Lung (tissue), 12 donors: ENCODE data around the gene MGAT1. TPM values are rescaled to one million over a fixed set of nuclear protein-coding genes. Genes with fewer than 3 reads are reported as not detected.

Experiments
- ATAC-seq: fragments of 200-7000 bp; cut with Tn5 transposase; one replicate; pipeline ENCODE4 v1.9.1; 2020; ENCODE audit warnings: moderate number of reproducible peaks; ENCODE audit not compliant: insufficient read depth, low FRiP score
- DNase-seq, 3 donors: peaks; one replicate each; pipeline ENCODE4 v3.0.0-alpha.2; 2013 to 2017
- H3K27ac ChIP-seq, 2 donors: one replicate each; pipeline ENCODE4 v1.5.1; 2013; ENCODE audit warnings: mild to moderate bottlenecking in 2 of 2, moderate library complexity in 2 of 2, control low read depth in 1 of 2, inconsistent platforms in 1 of 2, low read depth in 1 of 2, low read length in 1 of 2
- H3K27me3 ChIP-seq, 3 donors: one replicate each; pipeline ENCODE4 v1.5.1; 2013; ENCODE audit warnings: low read length in 2 of 3; ENCODE audit not compliant: control insufficient read depth in 3 of 3, insufficient read depth in 3 of 3
- H3K36me3 ChIP-seq, 4 donors: one replicate each; pipeline ENCODE4 v1.5.1; 2013; ENCODE audit warnings: low read length in 4 of 4, mild to moderate bottlenecking in 1 of 4, moderate library complexity in 1 of 4; ENCODE audit not compliant: control insufficient read depth in 4 of 4, insufficient read depth in 4 of 4
- H3K4me1 ChIP-seq, 5 donors: one replicate each; pipeline ENCODE4 v1.5.1; 2013; ENCODE audit warnings: low read length in 5 of 5, mild to moderate bottlenecking in 2 of 5, moderate library complexity in 1 of 5; ENCODE audit not compliant: control insufficient read depth in 5 of 5, insufficient read depth in 5 of 5
- H3K4me3 ChIP-seq: one replicate; pipeline ENCODE4 v1.5.1; 2013; ENCODE audit warnings: mild to moderate bottlenecking, control low read depth, moderate library complexity
- H3K9ac ChIP-seq, 2 donors: one replicate each; pipeline ENCODE4 v1.5.1; 2013; ENCODE audit warnings: low read length in 2 of 2, control low read depth in 1 of 2; ENCODE audit not compliant: insufficient read depth in 1 of 2
- H3K9me3 ChIP-seq, 4 donors: one replicate each; pipeline ENCODE4 v1.5.1; 2013; ENCODE audit warnings: low read length in 3 of 4, mild to moderate bottlenecking in 1 of 4, moderate library complexity in 1 of 4; ENCODE audit not compliant: control insufficient read depth in 4 of 4, insufficient read depth in 3 of 4
- CTCF ChIP-seq: IDR thresholded peaks from 2 replicates; pipeline ENCODE4 v1.5.1; 2012; ENCODE audit warnings: mild to moderate bottlenecking; ENCODE audit errors: control extremely low read depth, extremely low read depth
- WGBS, 2 donors: extraction: QIAGEN DNeasy Blood & Tissue Kit; methylation state at CpG; one replicate each; pipeline ENCODE4 v1.1.7; 2013; 5-methylcytosine and 5-hydroxymethylcytosine counted together
- polyA plus RNA-seq, 2 donors: library from polyadenylated mRNA; stranded (reverse); fragments of 200-250 nt; gene quantifications; one replicate each; pipeline ENCODE4 v1.2.1, GENCODE V29; 2013
- total RNA-seq, 2 donors: library from RNA; depleted of rRNA in 1 of 2; stranded (reverse); fragments of >200 nt in 1 of 2; gene quantifications; one replicate each; pipeline ENCODE4 v1.2.1, GENCODE V29; 2014 to 2021
- donor health status: control.
- donor health status: control.
- donor health status: Bipolar disorder and iron deficiency.
- donor health status: healthy.
- donor health status: DM: yes; HTN: yes; CAD: no.

Gene MGAT1
- total and polyA plus RNA-seq, 4 donors: 117 to 415 (median 211) TPM

DNA sequence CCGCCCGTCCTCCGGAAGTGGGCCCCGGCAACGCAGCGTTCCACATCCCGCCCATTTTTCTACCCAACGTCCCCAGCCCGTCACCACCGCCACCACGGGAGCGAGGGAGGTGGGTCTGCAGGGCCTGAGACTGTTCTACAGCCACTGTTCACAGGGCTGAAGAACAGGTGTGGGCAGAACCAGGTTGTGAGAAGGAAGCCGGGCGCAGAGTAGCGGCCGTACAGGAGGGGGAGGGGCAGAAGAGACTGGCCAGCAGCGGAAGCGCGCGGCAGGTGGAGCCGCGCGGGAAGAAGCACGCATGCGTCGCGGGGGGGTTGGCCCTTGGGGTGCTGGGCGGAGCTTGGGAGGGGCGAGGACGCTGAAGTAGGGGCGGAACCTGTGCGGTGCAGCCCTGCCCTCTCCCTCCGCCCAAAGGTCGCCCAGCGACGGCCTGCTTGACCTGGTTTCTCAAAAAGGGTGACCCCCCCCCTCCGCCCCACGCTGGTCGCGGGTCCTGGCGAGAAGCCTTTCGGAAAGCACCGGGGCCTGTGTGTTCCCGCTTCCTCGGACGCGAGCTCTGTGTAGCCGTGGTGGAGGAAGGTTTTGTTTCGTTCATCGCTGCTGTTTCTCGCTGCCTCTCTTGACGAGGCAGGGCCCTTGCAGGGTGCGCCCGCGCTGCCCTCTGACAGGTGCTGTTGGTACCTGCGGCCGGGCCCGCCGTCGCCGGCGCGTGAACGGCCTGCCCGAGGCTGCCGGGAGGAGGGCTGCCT, 7.8 kb upstream of the MGAT1 start:
- Histone ChIP-seq H3K27ac (peak overlapping the region; percentile 99), H3K4me1 (peaks cover 14 to 41% (median 18%) of the 10 kb centered on the region in 5 donors), H3K27me3 (no peaks in the 10 kb centered on the region), H3K36me3 (peaks cover 0 to 7% (median 4%) of the 10 kb centered on the region in 4 donors), H3K9ac (peak overlapping the region; percentile 48 to 76), H3K4me3 (peak overlapping the region; percentile 71), H3K9me3 (no peaks in the 10 kb centered on the region)
- no peak for TF ChIP-seq CTCF
- 0 to 1% methylated on average over 65 to 66 of the region's 66 CpGs for WGBS, 2 donors
- DNase-seq (peak; percentile 97 to 98 (median 98)), ATAC-seq (peak; percentile 93)

GRCh38 chr5:180809403-180810209, 7.0 kb upstream of the MGAT1 start:
- WGBS, 2 donors: 3 to 5% methylated on average over 38 to 40 of the region's 40 CpGs
- ATAC-seq: peak; percentile 88
- peaks cover 14 to 41% (median 18%) of the 10 kb centered on the region in 5 donors for H3K4me1 ChIP-seq

DNA sequence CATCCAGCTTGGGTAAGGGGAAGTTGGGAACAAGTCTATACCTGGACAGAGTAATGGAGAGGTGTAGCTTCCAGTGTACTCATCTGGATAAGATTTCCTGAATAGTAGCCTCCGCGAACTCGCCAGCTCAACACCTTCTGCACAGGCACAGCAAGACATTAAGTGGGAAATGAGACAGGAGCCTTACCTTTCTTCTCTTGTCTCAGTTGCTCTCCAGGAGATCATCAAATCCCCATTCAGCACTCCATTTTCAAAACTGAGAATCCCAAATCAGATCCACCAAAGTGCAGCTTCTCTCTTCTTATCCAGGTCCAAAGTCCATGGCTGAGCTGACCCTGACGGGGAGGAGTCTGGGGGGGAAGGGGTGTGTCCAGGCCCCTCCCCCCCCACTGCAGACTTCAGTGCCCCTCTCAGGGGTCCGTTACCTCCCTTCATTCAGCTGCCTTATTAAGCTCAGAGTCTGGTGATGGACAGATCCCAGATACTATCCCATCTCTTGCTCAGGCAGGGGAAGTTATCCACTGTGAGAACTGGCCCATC, 5.9 kb upstream of the MGAT1 start:
- DNase-seq (peak in 1 of 3 donors; percentile 5), ATAC-seq (no peak)
- H3K27ac ChIP-seq: no peak overlapping the region
- H3K4me3 ChIP-seq: no peak overlapping the region
- H3K27me3 ChIP-seq: no peaks in the 10 kb centered on the region
- no peak for TF ChIP-seq CTCF
- H3K4me1 ChIP-seq: peaks cover 14 to 49% (median 28%) of the 10 kb centered on the region in 5 donors
- peaks cover 0 to 7% (median 4%) of the 10 kb centered on the region in 4 donors for H3K36me3 ChIP-seq
- no peaks in the 10 kb centered on the region for H3K9me3 ChIP-seq
- 79 to 81% methylated on average over 5 of the region's 5 CpGs for WGBS, 2 donors
- peak overlapping the region in 1 of 2 donors; percentile 87 for H3K9ac ChIP-seq

More at GRCh38 chr5:180809403-180810209, 7.0 kb upstream of the MGAT1 start:
- H3K9ac ChIP-seq: peak overlapping the region; percentile 51 to 87
- H3K27me3 ChIP-seq: no peaks in the 10 kb centered on the region
- peaks cover 0 to 7% (median 4%) of the 10 kb centered on the region in 4 donors for H3K36me3 ChIP-seq
- TF ChIP-seq CTCF: no peak
- no peaks in the 10 kb centered on the region for H3K9me3 ChIP-seq
- H3K27ac ChIP-seq: peak overlapping the region; percentile 99
- peak; percentile 91 to 96 (median 95) for DNase-seq
- H3K4me3 ChIP-seq: peak overlapping the region; percentile 71
